Osteoblast (primary cell): ENCODE results near the gene TRUB2. TPM values are rescaled to one million over a fixed set of nuclear protein-coding genes. Genes with fewer than 3 reads are reported as not detected.
"Not testable (repeated sequence)": the region's sequence is repeated elsewhere in the genome, so short reads cannot be mapped to it uniquely, and the experiment has no call there.

Experiments used
- DNase-seq: peaks from one replicate; pipeline ENCODE4 v3.0.0; 2011; ENCODE audit warnings: low spot score, mixed read lengths; ENCODE audit not compliant: insufficient read length; ENCODE audit errors: missing footprints
- H2AFZ ChIP-seq: 2 replicates; pipeline ENCODE4 v1.6.0; 2011; ENCODE audit warnings: mild to moderate bottlenecking, low read length
- H3K27ac ChIP-seq: 2 replicates; pipeline ENCODE4 v1.5.1; 2011; ENCODE audit warnings: mild to moderate bottlenecking, low read depth, low read length, moderate library complexity
- H3K27me3 ChIP-seq: 2 replicates; pipeline ENCODE4 v1.6.0; 2012; ENCODE audit warnings: mild to moderate bottlenecking, control low read depth, inconsistent platforms, low read length, moderate library complexity; ENCODE audit not compliant: insufficient read depth
- H3K36me3 ChIP-seq: 2 replicates; pipeline ENCODE4 v1.5.1; 2011; ENCODE audit warnings: mild to moderate bottlenecking, low read length, control low read depth, moderate library complexity; ENCODE audit not compliant: insufficient read depth
- H3K4me1 ChIP-seq: 2 replicates; pipeline ENCODE4 v1.5.1; 2011; ENCODE audit warnings: mild to moderate bottlenecking, low read length, control low read depth, moderate library complexity; ENCODE audit not compliant: insufficient read depth
- H3K4me2 ChIP-seq: 2 replicates; pipeline ENCODE4 v1.6.0; 2011; ENCODE audit warnings: mild to moderate bottlenecking, low read length; ENCODE audit not compliant: insufficient read depth
- H3K4me3 ChIP-seq: fragments of 200-600 bp; sonication (generic); 3 replicates; pipeline ENCODE4 v1.5.1; 2012; ENCODE audit warnings: mild to moderate bottlenecking, low read length, inconsistent platforms; ENCODE audit not compliant: insufficient read depth
- H3K79me2 ChIP-seq: 2 replicates; pipeline ENCODE4 v1.6.0; 2012; ENCODE audit warnings: mild to moderate bottlenecking, low read length, control low read depth, inconsistent platforms; ENCODE audit not compliant: insufficient read depth
- H3K9me3 ChIP-seq: 2 replicates; pipeline ENCODE4 v1.5.1; 2011; ENCODE audit warnings: low read depth, low read length, control low read depth
- H4K20me1 ChIP-seq: 2 replicates; pipeline ENCODE4 v1.6.0; 2012; ENCODE audit warnings: mild to moderate bottlenecking, low read length, control low read depth; ENCODE audit not compliant: insufficient read depth
- total RNA-seq: library from RNA; depleted of rRNA; stranded (reverse); fragments of >200 nt; gene quantifications from 2 replicates; pipeline ENCODE4 v1.2.3, GENCODE V29; 2012
- TF ChIP-seq, protein P1 (sequence below): IDR thresholded peaks from 2 replicates; pipeline ENCODE4 v1.5.1; 2011; ENCODE audit warnings: mild to moderate bottlenecking, low read depth, low read length, moderate library complexity; ENCODE audit errors: extremely low read depth

Gene TRUB2
- total RNA-seq, 1 donor, result 16.3 TPM

DNA sequence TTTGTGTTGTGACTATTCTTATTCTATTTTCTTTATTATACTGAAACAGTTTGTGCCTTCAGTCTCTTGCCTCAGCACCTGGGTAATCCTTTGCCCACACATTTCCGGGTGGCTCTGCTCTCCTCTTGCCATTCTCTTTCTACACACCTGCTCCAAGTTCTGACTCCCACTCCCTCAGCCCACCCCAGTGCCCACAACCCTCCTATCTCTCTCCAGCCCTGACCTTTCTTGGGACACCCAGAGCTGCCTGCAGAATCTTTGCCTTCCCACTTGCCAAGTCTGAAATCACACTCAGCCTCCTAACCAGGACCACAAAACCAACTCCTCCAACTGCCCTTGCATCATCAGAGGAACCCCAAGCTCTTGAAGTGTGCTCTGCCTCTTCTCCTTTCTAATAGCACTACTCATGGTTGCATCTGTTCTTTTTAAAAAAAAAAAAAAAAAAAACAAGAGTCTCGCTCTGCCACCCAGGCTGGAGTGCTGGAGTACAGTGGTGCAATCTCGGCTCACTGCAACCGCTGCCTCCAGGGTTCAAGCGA, 42.1 kb downstream of the TRUB2 start:
- H3K79me2 ChIP-seq, result peaks cover 27% of the 10 kb centered on the region
- no peaks in the 10 kb centered on the region for H3K9me3 ChIP-seq
- no peak overlapping the region for H2AFZ ChIP-seq
- H3K36me3 ChIP-seq, result peaks cover 4% of the 10 kb centered on the region
- H4K20me1 ChIP-seq, result peaks cover 2% of the 10 kb centered on the region
- no peak overlapping the region for H3K4me3 ChIP-seq
- H3K27ac ChIP-seq, result no peak overlapping the region
- H3K4me2 ChIP-seq, result no peak overlapping the region
- H3K4me1 ChIP-seq, result peaks cover 10% of the 10 kb centered on the region
- DNase-seq, result no peak
- no peaks in the 10 kb centered on the region for H3K27me3 ChIP-seq
- TF ChIP-seq, protein P1, sequence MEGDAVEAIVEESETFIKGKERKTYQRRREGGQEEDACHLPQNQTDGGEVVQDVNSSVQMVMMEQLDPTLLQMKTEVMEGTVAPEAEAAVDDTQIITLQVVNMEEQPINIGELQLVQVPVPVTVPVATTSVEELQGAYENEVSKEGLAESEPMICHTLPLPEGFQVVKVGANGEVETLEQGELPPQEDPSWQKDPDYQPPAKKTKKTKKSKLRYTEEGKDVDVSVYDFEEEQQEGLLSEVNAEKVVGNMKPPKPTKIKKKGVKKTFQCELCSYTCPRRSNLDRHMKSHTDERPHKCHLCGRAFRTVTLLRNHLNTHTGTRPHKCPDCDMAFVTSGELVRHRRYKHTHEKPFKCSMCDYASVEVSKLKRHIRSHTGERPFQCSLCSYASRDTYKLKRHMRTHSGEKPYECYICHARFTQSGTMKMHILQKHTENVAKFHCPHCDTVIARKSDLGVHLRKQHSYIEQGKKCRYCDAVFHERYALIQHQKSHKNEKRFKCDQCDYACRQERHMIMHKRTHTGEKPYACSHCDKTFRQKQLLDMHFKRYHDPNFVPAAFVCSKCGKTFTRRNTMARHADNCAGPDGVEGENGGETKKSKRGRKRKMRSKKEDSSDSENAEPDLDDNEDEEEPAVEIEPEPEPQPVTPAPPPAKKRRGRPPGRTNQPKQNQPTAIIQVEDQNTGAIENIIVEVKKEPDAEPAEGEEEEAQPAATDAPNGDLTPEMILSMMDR, result no peak

- DNase-seq, H3K27ac ChIP-seq, H4K20me1 ChIP-seq, H3K4me3 ChIP-seq, H3K36me3 ChIP-seq, H3K27me3 ChIP-seq, H3K4me2 ChIP-seq, H2AFZ ChIP-seq, H3K9me3 ChIP-seq: not testable (repeated sequence)
- peaks cover 35% of the 10 kb centered on the region for H3K79me2 ChIP-seq
- H3K4me1 ChIP-seq, result peaks cover 16% of the 10 kb centered on the region
Observed at GRCh38 chr9:128279088-128280073, 42.9 kb downstream of the TRUB2 start.

DNA sequence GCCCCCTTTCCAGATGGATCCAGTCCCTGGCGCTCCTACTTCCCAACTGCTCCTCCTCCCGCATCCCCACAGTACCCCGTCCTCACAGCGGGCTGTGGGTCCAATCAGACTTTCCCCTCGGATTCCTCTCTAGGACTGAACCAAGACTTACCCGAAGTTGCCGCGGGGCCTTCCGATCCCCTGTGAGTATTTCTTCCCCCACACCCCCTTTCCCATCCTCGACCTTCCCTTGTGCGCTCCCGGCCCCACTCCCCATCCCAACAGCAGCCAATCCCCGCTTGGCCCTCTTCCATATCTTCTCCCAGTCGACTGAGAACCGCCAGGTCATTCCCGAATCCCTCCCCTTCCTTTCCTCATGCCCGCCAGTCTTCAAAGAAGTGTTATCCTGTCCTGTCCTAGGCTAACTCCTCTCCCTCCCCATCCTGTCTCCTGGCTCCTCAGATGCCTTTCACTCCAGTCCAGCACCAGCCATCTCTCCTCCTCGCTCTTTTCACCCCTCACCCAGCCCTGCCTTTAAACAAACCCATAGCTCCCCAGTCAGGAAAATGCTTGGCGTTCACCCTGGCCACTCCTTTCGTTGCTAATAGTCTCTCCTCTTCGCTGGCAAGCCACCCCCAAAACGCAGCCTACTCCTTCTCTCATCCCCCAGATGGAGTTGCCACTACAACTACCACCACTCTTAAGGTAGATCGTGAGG, 45.5 kb downstream of the TRUB2 start:
- Histone ChIP-seq H3K36me3 (peaks cover 19% of the 10 kb centered on the region), H4K20me1 (peaks cover 29% of the 10 kb centered on the region), H3K4me1 (peaks cover 22% of the 10 kb centered on the region), H3K79me2 (peaks cover 58% of the 10 kb centered on the region), H3K27me3 (no peaks in the 10 kb centered on the region), H3K27ac (peak overlapping the region; percentile 86), H3K9me3 (no peaks in the 10 kb centered on the region), H3K4me3 (peak overlapping the region; percentile 79), H3K4me2 (peak overlapping the region; percentile 95), H2AFZ (peak overlapping the region; percentile 96)
- TF ChIP-seq, protein P1, result no peak
- peak; percentile 93 for DNase-seq

GRCh38 chr9:128276008-128276573, 46.2 kb downstream of the TRUB2 start, which contains the start of gene SWI5:
Gene SWI5, plus strand, starts transcription at chr9:128276276.
- peak within 1 kb of the TSS; percentile 96 for H2AFZ ChIP-seq
- peak within 1 kb of the TSS; percentile 98 for H3K4me2 ChIP-seq
- H3K9me3 ChIP-seq, result no peaks in the 10 kb centered on the region
- peaks cover 35% of the 10 kb centered on the region for H4K20me1 ChIP-seq
- no peaks in the 10 kb centered on the region for H3K27me3 ChIP-seq
- H3K79me2 ChIP-seq, result peaks cover 64% of the 10 kb centered on the region
- peak within 1 kb of the TSS; percentile 79 for H3K4me3 ChIP-seq
- peaks cover 22% of the 10 kb centered on the region for H3K4me1 ChIP-seq
- H3K36me3 ChIP-seq, result peaks cover 25% of the 10 kb centered on the region
- H3K27ac ChIP-seq, result peak within 1 kb of the TSS; percentile 88
- peak; percentile 97 for DNase-seq
- TF ChIP-seq, protein P1, result no peak
